ENCODE data around the gene IRF1.

IRF1 gene

GRCh38 chr5:132460846-132461568 lies 29.6 kb downstream of the IRF1 start:
- DNase-seq (ENCODE audit: low spot score), result no peak

- no peak for DNase-seq (ENCODE audit: low spot score)
These were observed 30.4 kb downstream of the IRF1 start for GRCh38 chr5:132459983-132460838.

GRCh38 chr5:132459031-132459982 lies 31.3 kb downstream of the IRF1 start:
- no peak for DNase-seq (ENCODE audit: low spot score)

- no peak for DNase-seq (ENCODE audit: low spot score)
These were observed 31.9 kb downstream of the IRF1 start for GRCh38 chr5:132458651-132459030.

- DNase-seq (ENCODE audit: low spot score), result no peak
These were observed 32.4 kb downstream of the IRF1 start for GRCh38 chr5:132458226-132458560.

- DNase-seq (ENCODE audit: low spot score), result no peak
These were observed 33.0 kb downstream of the IRF1 start for GRCh38 chr5:132457371-132458225.

- no peak for DNase-seq (ENCODE audit: low spot score)
These were observed 33.6 kb downstream of the IRF1 start for GRCh38 chr5:132456987-132457361.

- DNase-seq (ENCODE audit: low spot score), result no peak
These were observed 34.1 kb downstream of the IRF1 start for GRCh38 chr5:132456296-132456986.

GRCh38 chr5:132455614-132456115 lies 34.9 kb downstream of the IRF1 start:
- DNase-seq (ENCODE audit: low spot score), result no peak

GRCh38 chr5:132454361-132454760 lies 36.2 kb downstream of the IRF1 start:
- DNase-seq (ENCODE audit: low spot score), result no peak

GRCh38 chr5:132451387-132451786 lies 39.2 kb downstream of the IRF1 start:
- DNase-seq (ENCODE audit: low spot score), result no peak

- no peak for DNase-seq (ENCODE audit: low spot score)
These were observed 41.5 kb downstream of the IRF1 start for GRCh38 chr5:132449060-132449459.

- peak; percentile 14 for DNase-seq (ENCODE audit: low spot score)
These were observed 43.4 kb downstream of the IRF1 start for GRCh38 chr5:132447196-132447595.

GRCh38 chr5:132446621-132447020 lies 44.0 kb downstream of the IRF1 start:
- DNase-seq (ENCODE audit: low spot score), result peak; percentile 97

- DNase-seq (ENCODE audit: low spot score), result no peak
These were observed 44.6 kb downstream of the IRF1 start for GRCh38 chr5:132445930-132446329.

- DNase-seq (ENCODE audit: low spot score), result no peak
These were observed 45.0 kb downstream of the IRF1 start for GRCh38 chr5:132445640-132445923.

- no peak for DNase-seq (ENCODE audit: low spot score)
These were observed 45.5 kb downstream of the IRF1 start for GRCh38 chr5:132444841-132445639.

GRCh38 chr5:132444061-132444460 lies 46.5 kb downstream of the IRF1 start:
- no peak for DNase-seq (ENCODE audit: low spot score)

- DNase-seq (ENCODE audit: low spot score), result peak; percentile 39
These were observed 51.0 kb downstream of the IRF1 start for GRCh38 chr5:132439521-132440089.

- DNase-seq (ENCODE audit: low spot score), result peak; percentile 51
These were observed 51.7 kb downstream of the IRF1 start for GRCh38 chr5:132438917-132439316.
